SK-N-MC (cell line): ENCODE measurements around the gene SDK1.

Experiments
- DNase-seq: peaks from one replicate; pipeline ENCODE4 v3.0.0-alpha.2; 2011; ENCODE audit warnings: low read depth, low spot score
- H3K27ac ChIP-seq: fragments of 200-600 bp; sonication (generic); 2 replicates; pipeline ENCODE4 v1.5.1; 2016; ENCODE audit warnings: mixed run types
- H3K36me3 ChIP-seq: fragments of 200-600 bp; sonication (generic); 2 replicates; pipeline ENCODE4 v1.6.1; 2017; ENCODE audit warnings: antibody characterized with exemption, low read length, mixed read lengths; ENCODE audit not compliant: insufficient read depth
- H3K4me3 ChIP-seq: fragments of 200-600 bp; sonication (generic); 2 replicates; pipeline ENCODE4 v1.5.1; 2016
- H3K9ac ChIP-seq: fragments of 200-600 bp; sonication (generic); 2 replicates; pipeline ENCODE4 v1.8.0; 2017; ENCODE audit warnings: mixed run types, mixed read lengths; ENCODE audit not compliant: insufficient read length
- H3K9me3 ChIP-seq: fragments of 200-600 bp; sonication (generic); 2 replicates; pipeline ENCODE4 v1.6.1; 2017; ENCODE audit warnings: low read depth, mild to moderate bottlenecking, antibody characterized with exemption, low read length, moderate library complexity, mixed read lengths
- EZH2 ChIP-seq: fragments of 200-600 bp; sonication (generic); IDR thresholded peaks from one replicate; pipeline ENCODE4 v1.6.1; 2017; ENCODE audit warnings: antibody characterized with exemption
- FOXP2 ChIP-seq: optimal IDR thresholded peaks from 2 replicates; pipeline ENCODE3; 2011; ENCODE audit warnings: mild to moderate bottlenecking, moderate library complexity; ENCODE audit not compliant: insufficient read depth; ENCODE audit errors: extremely low read length, control extremely low read depth
- POLR2AphosphoS5 ChIP-seq: IDR thresholded peaks from 2 replicates; pipeline ENCODE4 v1.6.1; 2012; ENCODE audit warnings: mild to moderate bottlenecking, low read depth, low read length, borderline replicate concordance

SDK1 gene

DNA sequence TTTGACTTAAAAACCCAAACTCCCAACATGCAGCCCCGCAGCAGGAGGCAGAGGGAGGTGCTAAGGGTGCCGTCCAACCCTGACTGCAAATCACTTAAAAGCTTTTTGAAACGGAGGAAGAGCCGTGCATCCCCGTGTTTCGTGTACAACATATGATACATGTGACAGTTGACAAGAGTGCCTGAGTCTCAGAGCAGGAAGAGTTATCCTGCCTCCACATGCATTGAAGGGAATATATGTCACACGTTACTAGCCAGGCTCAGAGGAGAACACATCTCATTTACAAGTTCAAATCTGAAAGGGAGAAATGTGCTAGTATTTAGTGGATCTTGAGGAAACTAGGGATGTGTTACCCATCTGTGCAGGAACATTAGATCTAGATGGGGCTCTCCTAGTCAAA, 69.9 kb downstream of the SDK1 start:
- no peaks in the 10 kb centered on the region for H3K36me3 ChIP-seq
- DNase-seq: no peak
- H3K9me3 ChIP-seq: no peaks in the 10 kb centered on the region
- H3K9ac ChIP-seq: no peak overlapping the region
- peak overlapping the region; percentile 73 for H3K27ac ChIP-seq
- TF ChIP-seq POLR2AphosphoS5: no peak
- TF ChIP-seq EZH2: no peak
- TF ChIP-seq FOXP2: no peak
- peak overlapping the region; percentile 61 for H3K4me3 ChIP-seq

DNA sequence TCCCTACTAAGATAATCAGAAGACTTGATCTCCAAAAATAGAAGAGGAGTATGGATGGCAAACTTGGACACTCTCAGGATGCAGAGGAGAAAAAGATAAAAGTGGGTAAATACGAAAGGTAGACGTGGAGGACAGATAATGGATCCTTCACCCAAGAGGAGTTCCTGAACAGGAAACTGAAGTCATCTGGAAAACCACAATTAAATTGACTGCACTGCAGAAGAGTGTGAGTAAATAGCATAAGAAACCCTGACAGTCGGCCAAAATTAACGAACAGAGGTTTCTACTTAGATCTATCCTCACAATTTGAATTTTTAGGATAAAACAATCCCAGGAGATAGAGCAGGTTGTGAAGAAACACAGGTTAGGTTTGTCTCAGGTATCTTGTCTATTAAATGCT, 70.5 kb downstream of the SDK1 start:
- TF ChIP-seq FOXP2 (no peak), POLR2AphosphoS5 (no peak), EZH2 (no peak)
- H3K27ac ChIP-seq: peak overlapping the region; percentile 73
- peak; percentile 66 for DNase-seq
- H3K9me3 ChIP-seq: no peaks in the 10 kb centered on the region
- no peaks in the 10 kb centered on the region for H3K36me3 ChIP-seq
- H3K9ac ChIP-seq: no peak overlapping the region
- peak overlapping the region; percentile 61 for H3K4me3 ChIP-seq

- TF ChIP-seq POLR2AphosphoS5 (no peak), FOXP2 (no peak), EZH2 (no peak)
- no peaks in the 10 kb centered on the region for H3K36me3 ChIP-seq
- DNase-seq: no peak
- H3K4me3 ChIP-seq: no peak overlapping the region
- H3K9me3 ChIP-seq: no peaks in the 10 kb centered on the region
- no peak overlapping the region; the same call in 1 of the 2 replicates for H3K27ac ChIP-seq
- H3K9ac ChIP-seq: no peak overlapping the region
Observed at GRCh38 chr7:3374239-3374638, 73.2 kb downstream of the SDK1 start.

GRCh38 chr7:3378390-3379150, 77.5 kb downstream of the SDK1 start:
- Histone ChIP-seq H3K27ac (no peak overlapping the region), H3K4me3 (no peak overlapping the region), H3K9ac (no peak overlapping the region), H3K9me3 (no peaks in the 10 kb centered on the region), H3K36me3 (no peaks in the 10 kb centered on the region; the same call in 1 of the 2 replicates)
- no peak for DNase-seq
- TF ChIP-seq POLR2AphosphoS5: no peak
- no peak for TF ChIP-seq FOXP2
- TF ChIP-seq EZH2: no peak

GRCh38 chr7:3380034-3380433, 79.0 kb downstream of the SDK1 start:
- DNase-seq: no peak
- peaks cover 4% of the 10 kb centered on the region; the same call in 1 of the 2 replicates for H3K36me3 ChIP-seq
- no peaks in the 10 kb centered on the region for H3K9me3 ChIP-seq
- TF ChIP-seq POLR2AphosphoS5 (no peak), EZH2 (no peak), FOXP2 (no peak)
- H3K27ac ChIP-seq: no peak overlapping the region
- no peak overlapping the region for H3K9ac ChIP-seq
- H3K4me3 ChIP-seq: no peak overlapping the region

DNA sequence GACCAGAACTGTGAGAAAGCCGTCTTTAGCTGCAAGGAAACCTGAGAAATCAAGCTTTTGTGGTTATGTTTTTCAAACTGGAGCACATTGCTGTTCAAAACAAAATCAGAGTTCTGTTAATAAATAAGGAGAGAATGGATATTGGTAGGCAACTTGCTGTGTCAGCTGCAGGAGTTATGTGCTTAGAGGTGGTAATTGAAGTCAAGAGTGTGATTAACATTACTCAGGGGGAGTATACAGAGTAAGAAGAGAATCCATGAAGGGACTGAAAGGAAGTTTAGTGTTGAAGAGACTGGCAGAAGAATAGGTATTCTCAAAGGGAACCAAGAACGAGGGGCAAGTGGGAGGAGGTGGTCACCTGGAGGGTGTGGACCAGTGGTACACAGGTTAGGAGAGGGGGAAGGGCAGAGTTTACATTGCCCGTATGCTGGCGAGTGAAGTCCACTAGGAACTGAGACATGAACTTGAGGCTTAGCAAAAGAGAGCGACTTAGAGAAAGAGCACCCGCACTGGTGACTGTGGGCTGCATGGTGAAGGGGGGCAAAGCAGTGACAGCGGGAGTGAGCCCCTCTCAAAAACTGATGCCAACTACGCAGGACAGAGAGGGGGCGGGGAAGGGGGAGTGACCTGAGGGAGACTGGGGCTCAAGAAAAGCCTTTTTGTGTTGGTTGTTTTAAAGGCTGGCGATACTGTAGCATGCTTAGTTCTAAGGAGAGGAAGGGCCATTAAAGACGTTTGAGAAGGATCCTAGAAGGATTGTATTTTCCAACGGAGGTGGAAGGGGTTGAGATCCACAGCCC, 80.0 kb downstream of the SDK1 start:
- TF ChIP-seq POLR2AphosphoS5 (no peak), EZH2 (no peak), FOXP2 (no peak)
- H3K4me3 ChIP-seq: no peak overlapping the region
- DNase-seq: no peak
- H3K27ac ChIP-seq: 0 out of 2 replicates have a peak overlapping the region, but pooled peaks have one; percentile 7
- no peak overlapping the region for H3K9ac ChIP-seq
- H3K9me3 ChIP-seq: no peaks in the 10 kb centered on the region
- H3K36me3 ChIP-seq: peaks cover 4% of the 10 kb centered on the region; the same call in 1 of the 2 replicates

- no peak for DNase-seq
- peaks cover 18% of the 10 kb centered on the region for H3K36me3 ChIP-seq
- no peak overlapping the region for H3K4me3 ChIP-seq
- H3K9me3 ChIP-seq: no peaks in the 10 kb centered on the region
- H3K9ac ChIP-seq: no peak overlapping the region
- H3K27ac ChIP-seq: peak overlapping the region; percentile 43; the same call in 1 of the 2 replicates
- TF ChIP-seq FOXP2 (no peak), POLR2AphosphoS5 (no peak), EZH2 (no peak)
Observed at GRCh38 chr7:3386423-3387190, 85.6 kb downstream of the SDK1 start.

GRCh38 chr7:3393862-3394261, 92.8 kb downstream of the SDK1 start:
- peaks cover 11% of the 10 kb centered on the region for H3K9me3 ChIP-seq
- H3K27ac ChIP-seq: no peak overlapping the region
- H3K9ac ChIP-seq: no peak overlapping the region
- 0 out of 2 replicates have a peak, but pooled peaks cover 3% of the 10 kb centered on the region for H3K36me3 ChIP-seq
- no peak overlapping the region for H3K4me3 ChIP-seq
- TF ChIP-seq POLR2AphosphoS5 (no peak), FOXP2 (no peak), EZH2 (no peak)
- no peak for DNase-seq
